22Rv1 (cell line): ENCODE results near the gene TLCD1.

Experiments used
- CTCF ChIP-seq: fragments of 450-650 bp; IDR thresholded peaks from 2 replicates; pipeline ENCODE4 v1.5.1; 2017; ENCODE audit warnings: mild to moderate bottlenecking
- ZFX ChIP-seq: fragments of 450-650 bp; IDR thresholded peaks from 2 replicates; pipeline ENCODE4 v1.6.1; 2017; ENCODE audit warnings: antibody characterized with exemption, borderline replicate concordance

DNA sequence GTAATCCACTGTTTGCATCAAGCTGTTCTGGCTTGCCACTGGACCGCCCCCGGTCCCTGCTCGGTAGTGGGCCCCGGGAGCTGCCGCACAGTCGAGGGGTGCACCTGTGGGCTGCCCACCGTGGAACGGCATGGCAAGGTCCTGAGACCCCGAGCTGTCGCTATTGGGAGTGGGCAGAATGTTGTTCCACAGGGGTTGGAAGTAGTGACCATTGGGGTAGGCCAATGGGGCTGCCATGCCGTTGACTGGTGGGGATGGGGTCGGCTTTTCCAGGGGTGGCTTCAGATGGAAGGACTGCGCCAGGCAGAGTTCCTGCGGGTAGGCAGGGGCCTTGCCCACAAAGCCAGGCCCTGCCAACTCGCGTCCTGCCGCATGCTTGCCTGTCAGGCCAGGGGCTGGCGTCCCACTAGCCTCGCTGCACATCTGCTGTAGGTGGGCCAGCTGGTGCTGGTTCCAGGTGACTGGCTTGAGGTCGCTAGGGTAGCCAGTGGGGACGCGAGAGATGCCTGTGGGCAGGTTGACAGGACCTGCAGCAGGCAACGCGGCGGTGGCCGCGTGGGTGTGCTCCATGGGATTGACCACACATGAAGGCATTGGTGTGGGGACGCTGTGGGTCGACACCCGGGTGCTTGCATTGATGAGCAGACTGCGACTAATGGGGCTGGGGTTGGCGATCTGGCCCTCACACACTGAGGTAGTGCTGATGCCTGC, 32.5 kb upstream of the TLCD1 start:
- TF ChIP-seq CTCF (no peak), ZFX (no peak)
